Fibroblast of skin of scalp (primary cell): ENCODE measurements around the gene RNF215.
"Not testable (repeated sequence)": the region's sequence is repeated elsewhere in the genome, so short reads cannot be mapped to it uniquely, and the experiment has no call there.

Source experiments
- DNase-seq: peaks from one replicate; pipeline ENCODE4 v3.0.0-alpha.2; 2013

The RNF215 gene

DNA sequence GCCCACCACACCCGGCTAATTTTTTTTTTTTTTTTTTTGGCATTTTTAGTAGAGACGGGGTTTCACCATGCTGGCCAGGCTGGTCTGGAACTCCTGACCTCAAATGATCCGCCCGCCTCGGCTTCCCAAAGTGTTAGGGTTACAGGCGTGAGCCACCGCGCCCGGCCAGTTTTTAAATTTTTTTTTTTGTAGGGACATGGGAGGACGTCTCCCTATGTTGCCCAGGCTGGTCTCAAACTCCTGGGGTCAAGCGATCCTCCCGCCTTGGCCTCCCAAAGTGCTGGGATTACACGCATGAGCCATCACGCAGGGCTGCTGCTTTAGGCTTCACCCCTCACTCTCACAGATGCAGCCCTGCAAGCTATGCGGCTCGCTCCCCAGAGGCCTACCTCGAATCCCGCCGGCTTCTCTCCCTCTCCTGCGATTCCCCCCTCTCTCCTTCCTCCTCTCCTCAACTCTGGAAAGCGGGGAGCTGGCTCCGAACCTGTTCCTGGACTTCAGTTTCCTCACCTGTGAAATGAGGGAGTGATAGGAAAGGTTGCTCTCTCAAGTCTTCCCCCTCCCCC, 29.5 kb downstream of the RNF215 start:
- DNase-seq: no peak

DNA sequence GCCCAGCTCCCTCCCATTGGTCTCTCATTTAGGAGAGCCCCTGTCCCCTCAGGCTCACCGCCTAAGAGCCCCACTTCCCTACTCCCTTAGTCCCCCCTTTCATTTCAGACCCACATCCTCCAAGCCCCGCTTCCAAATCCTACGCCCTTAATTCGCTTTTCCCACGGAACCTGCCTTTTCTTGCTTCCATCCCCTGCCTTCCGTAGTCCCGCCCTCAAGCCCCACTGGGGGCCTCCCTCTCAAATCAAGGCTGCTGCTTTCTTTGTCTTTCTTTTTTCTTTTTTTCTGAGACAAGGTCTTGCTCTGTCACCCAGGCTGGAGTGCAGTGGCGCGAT, 30.0 kb downstream of the RNF215 start:
- DNase-seq: no peak

DNA sequence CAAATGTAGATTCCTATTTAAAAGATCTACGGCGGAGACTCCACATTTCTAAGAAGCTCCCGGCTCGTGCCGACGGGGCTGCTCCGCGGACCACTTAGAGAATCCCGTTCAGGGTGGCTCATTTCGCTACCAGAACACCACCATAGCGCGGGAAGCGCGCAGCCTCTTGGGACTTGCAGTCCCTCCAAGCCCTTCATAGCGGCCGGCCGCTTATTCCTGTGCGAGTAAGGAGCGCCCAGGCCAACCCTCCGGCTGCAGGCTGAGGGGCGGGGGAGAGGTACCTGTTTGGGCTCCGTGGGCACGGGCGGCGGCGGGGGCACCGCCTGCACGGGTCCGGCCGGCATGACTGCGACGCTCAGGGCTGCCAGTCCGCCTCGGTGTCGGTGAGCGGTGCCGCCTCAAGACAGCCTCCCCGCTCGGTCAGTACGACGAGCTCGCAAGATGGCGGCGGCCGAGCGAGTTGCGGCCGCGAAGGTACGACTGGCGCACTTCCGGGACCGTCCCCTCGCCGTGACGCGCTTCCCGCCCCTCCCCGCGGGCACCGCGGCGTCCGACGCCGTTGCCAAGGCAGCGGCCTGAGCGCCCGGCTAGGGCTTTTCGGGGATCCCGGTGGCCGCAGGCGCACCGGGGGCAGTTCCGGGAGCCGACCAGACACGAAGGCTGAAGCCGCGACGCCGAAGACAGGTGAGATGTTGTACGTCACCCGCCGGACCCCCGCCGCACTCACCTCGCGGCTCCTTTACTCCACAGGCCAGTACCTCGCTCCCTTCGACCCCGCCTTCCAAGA, 30.6 kb downstream of the RNF215 start, which contains the start of the genes CCDC157 and SF3A1:
Gene CCDC157, plus strand, starts transcription at position 559 of the 787 bp plus-strand sequence. CDS start 8,994 bp downstream, outside the sequence.
Gene SF3A1, minus strand, starts transcription at position 446 of the 787 bp plus-strand sequence. Its CDS starts 102 bp downstream, at position 344.
- peak; percentile 87 for DNase-seq

DNA sequence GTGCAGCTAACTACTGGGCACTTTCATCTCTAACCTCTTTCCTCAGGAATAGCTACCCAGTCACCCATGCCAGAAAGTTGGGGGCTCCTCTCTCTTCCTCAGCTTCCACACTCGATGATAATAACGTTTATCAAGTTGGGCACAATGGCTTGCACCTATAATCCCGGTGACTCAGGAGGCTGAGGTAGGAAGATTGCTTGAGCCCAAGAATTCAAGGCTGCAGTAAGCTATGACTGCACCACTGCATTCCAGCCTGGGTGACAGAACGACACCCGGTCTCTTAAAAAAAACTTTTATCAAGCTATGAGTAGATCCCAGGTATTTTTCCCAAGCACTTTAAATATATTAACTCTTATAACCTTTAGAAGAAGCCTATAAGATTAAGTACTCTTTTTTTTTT, 32.6 kb downstream of the RNF215 start:
- DNase-seq: no peak

DNA sequence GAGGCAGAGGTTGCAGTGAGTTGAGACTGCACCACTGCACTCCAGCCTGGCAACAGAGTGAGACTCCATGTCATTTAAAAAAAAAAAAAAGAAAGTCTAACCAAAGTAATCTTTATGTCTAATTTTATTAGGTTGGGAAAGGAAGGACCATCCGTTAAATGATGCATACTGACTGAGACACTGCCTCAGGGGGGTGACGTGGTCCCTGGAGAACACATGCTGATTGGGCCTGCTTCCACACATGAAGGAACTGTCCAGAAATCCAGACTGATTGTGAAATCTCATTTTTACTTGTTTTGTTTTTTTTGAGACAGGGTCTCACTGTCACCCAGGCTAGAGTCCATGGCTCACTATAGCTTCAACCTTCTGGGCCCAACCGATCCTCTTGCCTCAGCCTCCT, 36.0 kb downstream of the RNF215 start:
- no peak for DNase-seq

DNA sequence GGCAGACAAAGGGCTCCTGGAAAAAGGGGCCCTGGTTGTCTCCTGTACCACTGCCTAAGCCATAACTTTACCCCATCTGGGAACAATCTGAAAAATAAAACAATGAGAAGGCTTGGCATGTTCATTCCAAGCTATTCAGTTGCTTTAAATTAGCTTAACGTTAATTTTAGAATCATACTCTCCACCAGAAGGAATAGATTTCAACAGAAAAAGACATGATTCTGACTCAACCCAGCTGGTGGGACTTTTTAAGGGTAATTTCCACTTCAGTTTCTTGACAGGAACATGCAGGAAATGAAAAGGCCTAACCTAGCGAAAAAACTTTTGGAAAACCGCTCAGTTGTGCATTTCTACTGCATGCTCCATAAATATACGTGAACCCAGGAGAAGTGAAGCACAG, 38.4 kb downstream of the RNF215 start:
- no peak for DNase-seq

DNA sequence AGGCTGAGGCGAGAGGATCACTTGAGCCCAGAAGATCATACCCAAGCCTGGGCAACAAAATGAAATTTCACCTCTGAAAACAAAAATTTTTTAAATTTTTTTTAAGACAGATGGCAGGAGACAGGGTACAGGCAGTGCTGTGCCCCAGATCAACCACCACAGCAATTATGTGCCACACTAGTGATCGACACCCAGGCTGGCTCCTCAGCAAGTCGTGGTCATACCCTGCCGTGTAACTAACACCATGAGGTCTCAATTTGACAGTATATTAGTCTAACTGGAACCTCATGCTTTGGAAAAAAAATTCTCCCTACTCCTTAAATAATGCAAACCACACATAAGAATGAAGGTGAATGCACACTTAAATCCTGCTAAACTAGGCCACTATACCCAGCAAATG, 38.8 kb downstream of the RNF215 start:
- no peak for DNase-seq

DNA sequence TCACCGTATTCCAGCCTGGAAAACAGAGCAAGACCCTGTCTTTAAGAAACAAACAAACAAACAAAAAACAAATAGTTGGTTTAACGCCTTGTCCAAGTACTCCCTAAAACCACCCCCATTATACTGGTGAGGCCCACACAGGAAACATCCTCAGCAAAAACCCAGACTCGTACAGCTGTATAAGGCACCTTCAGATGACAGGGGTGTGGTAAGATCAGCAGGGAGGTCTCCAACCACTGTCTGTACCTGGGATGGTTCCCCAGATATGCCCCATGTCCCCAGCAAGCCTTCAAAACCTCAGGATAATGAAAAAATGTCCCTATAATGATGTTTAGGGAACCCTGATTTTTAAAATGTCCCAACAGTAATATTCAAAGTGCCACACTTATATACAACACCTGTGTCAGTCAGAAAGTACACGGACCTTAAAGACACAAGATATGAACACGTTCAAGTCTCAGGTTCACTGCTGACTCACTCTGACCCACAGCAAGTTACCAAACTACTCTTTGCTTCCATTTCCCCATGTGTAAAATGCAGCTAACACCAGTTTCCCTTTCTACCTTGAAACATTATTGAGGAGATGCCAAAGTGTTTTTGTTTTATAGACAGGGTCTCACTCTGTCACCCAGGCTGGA, 39.8 kb downstream of the RNF215 start:
- no peak for DNase-seq

DNA sequence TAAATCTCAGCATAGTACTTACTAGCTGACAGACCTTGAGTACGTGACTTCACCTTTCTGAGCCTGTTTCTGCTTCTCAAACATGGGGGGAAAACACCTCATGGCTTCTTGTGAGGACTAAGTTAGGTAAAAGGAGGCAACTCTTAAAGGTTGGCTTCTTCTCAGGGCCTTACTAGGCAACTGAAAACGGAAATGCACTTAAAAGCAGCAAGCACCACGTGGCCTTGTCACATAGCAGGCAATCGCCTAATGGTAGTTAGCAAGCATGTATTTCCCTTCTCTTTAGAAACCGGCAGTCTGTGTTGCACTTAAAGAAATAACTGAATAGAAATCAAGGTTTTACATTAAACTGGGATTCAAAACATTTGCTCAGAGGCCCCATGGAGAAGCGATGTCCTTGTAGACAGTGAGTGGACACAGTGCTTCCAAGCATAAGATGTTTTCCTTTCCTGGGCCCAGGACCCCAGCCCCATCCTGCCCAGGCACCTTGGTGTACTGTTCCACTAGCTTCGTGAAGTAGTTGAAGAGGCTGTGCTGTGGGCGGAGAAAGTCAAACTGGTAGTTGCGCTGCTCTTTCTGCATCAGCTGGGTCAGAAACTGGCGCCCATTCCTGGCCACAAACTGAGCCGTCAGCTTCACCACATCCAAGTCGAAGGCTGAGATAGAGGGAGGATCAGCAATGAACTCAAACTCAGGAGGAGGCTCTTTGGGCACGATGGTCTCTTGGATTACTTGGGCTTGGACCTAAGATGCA, 42.6 kb downstream of the RNF215 start:
- no peak for DNase-seq

DNA sequence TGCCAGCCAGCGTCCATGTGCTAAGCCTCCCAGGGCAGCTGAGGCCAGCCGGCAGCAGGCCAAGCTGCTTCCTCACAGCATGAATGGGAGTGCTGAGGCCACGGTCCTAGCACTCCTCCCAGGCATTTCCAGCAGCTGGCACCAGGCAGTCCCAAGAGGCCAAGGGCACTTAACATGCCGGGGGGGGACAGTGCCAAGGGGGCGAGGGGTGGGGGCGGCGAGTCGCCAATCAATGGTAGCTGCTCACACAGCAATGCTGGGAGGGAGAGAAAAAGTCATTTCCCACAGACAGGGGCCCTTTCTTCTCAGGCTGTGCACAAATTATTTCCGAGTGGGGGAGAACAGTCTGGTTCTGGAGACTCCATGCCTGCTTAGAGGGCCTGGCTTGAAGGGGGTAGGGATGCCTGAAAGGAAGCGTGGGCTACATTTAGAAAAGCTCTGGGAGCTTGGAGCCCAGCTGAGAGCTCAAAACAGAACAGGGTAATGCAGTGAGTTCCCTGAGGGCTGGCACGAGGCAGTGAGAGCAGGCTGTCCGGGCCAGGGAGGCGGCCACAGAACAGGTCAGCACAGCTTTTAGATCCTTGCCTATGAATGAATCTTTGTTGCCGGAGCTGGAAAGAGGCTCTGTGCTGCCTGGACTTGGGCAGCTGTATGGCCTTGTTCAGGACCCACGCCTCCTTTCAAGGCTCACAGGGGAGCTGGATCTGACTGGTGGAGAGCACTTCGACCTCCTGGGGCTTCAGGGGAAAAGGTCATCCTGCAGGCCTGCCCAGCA, 46.1 kb downstream of the RNF215 start:
- no peak for DNase-seq

DNA sequence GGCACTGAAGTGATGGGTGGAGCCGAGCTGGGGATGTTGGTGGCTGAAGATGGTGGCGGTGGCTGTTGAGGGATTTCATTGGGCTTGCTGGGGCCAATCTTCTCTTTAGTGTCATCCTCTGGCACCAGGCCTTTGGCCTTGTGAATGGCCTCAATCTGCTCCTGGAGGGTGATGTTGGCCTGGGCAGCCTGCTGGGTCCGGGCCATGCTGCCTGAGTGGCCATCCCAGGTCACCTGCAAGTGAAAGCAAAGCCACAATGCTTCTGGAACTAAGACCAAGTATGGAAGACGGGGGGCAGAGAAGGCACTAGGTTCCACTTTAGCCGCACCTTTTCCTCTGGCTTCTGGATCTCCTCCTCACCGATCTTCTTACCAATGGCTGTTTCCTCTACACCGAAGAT, 48.4 kb downstream of the RNF215 start:
- no peak for DNase-seq

DNA sequence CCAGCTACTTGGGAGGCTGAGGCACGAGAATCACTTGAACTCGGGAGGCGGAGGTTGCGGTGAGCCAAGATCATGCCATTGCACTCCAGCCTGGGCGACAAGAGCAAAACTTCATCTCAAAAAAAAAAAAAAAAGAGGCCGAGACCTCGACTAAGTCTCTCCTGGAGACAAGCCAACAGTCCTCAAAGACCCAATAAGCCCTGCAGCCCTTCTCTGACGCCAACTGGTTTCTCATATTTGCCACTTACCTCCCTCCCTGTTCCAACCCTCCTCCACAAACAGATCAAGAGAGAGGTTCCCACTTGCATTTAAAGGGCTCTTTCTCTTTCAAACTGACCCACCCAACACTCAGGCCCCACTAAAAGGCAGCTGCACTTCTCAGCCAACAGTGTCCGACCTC, 48.9 kb downstream of the RNF215 start:
- not testable (repeated sequence) for DNase-seq

DNA sequence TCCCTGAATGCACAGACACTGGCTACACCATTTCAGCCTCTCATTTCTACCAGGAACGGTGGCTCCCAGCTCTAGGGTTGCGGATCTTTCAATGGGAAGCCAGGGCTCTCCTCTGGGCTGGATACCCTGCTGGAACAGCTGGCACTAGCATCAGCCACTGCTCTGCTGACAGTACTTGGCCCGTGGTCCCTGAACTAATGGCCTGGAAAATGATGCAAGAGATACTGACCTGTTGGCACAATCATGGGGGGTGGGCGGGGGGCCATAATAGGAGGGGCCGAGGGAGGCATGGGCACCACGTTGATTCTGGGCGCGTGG, 49.8 kb downstream of the RNF215 start:
- DNase-seq: no peak

DNA sequence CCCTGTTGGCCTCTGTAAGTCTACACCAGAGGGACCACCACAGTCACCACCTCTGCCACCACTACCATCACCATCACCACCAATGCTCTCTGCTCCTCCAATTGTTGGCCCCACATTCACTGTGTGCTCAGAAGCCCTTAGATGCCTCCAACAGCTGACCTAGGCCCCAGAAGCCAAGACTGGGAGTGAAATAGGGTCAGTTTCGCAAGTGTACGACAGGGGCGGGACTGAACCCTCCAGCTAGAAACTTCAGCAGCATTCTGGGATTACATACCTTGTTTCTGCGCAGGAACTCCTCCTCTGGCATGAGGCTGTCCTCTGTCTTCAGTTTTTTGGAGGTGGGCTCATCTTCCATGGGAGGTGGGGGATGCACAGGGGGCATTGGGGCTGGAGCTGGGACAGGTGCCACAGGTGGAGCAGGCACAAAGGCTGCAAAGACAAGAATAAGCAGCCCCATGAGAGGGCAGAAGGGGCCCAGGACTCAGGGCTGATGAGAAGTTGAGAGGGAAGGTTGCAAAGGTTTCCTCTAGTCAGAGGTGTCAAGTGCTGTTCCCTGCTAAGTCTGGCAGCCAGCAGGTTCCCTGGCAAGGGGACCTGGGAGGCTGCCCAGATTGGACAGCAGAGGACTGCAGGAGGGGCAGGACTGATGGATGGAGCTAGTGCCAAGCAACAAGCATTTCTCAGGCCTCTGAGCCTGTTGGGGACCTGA, 50.3 kb downstream of the RNF215 start:
- DNase-seq: no peak

DNA sequence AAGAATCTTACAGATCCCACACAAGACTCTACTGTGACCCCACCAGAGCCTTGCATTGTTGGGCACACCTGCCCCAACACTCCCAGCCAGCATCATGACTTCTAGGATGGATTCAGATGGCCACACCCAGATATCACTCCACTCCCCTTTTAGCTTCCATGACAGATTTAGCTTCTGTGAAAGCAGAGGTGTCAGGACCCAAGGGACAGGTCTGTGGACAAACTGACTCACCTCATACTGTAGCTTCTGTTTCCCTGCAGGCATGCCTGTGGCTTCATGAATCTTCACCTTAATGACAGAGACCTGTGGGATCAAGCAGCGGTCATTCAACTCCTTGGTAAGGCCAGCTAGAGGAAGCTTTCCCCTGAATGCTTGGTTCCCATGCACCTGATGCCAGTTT, 52.0 kb downstream of the RNF215 start:
- no peak for DNase-seq

DNA sequence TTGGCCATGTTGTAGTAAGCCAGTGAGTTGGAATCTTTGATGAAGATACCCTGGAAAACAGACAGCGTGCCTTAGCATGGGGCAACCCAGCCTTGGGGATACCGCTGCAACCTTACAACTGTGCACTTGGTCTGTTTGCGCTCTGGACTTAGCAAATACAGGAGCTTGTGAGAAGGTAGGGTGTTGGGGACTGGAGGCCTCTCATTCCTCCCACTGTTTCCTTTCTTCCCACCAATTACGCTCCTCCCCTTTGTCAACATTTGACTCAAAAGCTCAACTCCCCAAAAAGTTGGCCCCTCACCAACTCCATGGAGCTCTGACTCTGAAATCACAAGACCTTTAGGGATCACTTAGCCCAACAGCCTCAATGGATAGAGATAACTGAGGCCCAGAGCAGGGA, 52.6 kb downstream of the RNF215 start:
- no peak for DNase-seq

DNA sequence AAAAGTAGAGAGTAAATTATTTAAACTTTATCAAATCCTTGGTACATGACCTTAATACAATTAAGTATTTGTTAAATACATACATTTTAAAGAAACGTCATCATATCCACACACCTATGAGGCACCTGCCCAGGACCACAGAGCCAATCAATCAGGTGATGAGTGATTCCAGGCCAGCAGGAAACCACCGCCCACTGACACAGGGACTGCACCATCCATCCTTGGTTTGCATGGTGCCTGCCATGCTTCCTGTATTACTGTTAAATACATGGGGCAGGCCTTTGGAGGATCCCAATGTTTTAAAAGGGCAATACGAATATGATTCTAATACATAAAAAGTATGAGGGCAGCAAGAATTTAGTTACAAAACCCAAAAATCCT, 53.5 kb downstream of the RNF215 start:
- no peak for DNase-seq

DNA sequence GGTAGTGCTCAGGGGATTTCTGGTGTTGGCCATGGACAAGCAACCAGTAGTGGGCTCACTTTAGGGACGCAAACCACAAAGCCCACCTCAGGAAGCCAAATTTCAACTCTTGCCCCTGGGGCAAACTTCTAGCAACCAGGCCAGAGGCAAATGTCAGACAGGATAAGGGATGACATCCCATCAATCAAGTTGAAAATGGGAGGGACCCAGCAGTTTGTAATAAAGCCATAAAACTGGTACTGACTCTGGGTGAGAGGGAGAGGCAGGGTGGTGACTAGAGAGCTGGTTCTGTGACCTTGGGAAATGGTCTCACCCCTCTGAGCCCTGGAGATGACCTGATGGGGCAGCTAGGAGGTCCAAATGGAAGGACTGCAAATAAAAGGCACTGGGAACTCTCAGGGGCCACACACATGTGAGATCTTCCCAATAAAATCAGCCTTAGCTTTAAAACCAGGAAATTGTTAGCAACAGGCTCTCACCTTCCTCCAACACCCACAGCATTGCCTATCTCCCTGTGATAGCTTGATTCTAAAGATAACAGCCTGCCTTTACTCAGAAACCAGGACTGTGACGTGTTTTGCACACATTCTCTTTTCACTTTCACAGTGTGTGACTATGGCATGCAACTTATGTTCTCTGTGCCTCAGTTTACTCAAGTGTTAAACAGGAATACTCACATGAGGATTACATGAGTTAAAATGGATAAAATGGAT, 54.1 kb downstream of the RNF215 start:
- DNase-seq: no peak

DNA sequence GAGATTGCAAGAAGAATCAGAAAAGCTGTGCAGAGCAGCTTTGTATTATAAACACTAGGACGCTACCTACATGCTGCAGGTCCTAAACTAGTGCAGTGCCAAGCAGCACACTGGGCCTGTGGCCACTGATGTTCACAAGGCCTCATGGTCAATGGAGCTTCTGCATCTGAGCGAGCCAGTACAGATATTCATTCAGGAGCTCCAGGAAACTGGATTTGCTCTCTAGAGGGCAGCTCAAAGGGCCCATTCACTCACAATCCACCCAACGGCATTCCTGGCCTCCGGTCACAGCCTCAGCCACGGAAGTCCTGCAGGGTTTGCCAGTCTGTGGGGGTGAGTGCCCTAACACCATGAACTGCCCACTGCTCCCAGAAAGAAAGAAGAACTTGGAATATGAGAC, 54.7 kb downstream of the RNF215 start:
- no peak for DNase-seq
